Fibroblast of lung (primary cell): ENCODE results near the gene PIEZO2.

Experiments
- CTCF ChIP-seq, 2 donors: IDR thresholded peaks in 1 of 2; conservative IDR thresholded peaks in 1 of 2; 1 replicate in 1 of 2; 2 replicates in 1 of 2; pipeline ENCODE4 v1.5.1; 2011 to 2012; ENCODE audit warnings: low read length in 2 of 2, control low read depth in 1 of 2, inconsistent platforms in 1 of 2, low read depth in 1 of 2, mild to moderate bottlenecking in 1 of 2
- EZH2 ChIP-seq: IDR thresholded peaks from 2 replicates; pipeline ENCODE4 v1.5.1; 2012; ENCODE audit warnings: low read length, control low read depth, mild to moderate bottlenecking; ENCODE audit errors: missing control alignments

DNA sequence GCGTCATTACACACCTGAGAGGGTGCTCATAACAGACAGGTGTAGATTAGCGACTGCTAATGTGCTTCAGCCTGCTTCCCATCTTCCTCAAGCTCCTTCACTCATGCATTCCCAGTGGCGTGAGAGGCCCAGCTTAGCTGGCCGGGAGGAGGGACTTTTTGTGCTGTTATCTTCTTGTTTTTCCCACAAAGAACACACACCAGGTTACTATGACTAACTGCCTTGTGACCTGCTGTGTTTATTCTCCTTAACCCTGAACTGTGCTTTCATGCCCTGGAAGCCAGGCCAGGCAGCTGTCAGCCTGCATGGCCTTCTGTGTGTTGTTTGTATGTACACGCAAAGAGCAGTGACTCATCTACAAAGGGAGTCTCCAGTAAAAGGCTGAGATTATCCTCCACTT lies 143.8 kb downstream of the PIEZO2 start:
- no peak for TF ChIP-seq CTCF (conservative IDR thresholded peaks at IDR 0.05 in 1 of 2, IDR thresholded peaks at IDR 0.05 in 1 of 2; ENCODE audit: low read depth in 1 of 2, low read length in 2 of 2)
- no peak for TF ChIP-seq EZH2
